ENCODE data around the gene TNS1. TPM values are rescaled to one million over a fixed set of nuclear protein-coding genes. Genes with fewer than 3 reads are reported as not detected.

The TNS1 gene
- total RNA-seq, 1 experiment from 2014 or later: 0.49 TPM

DNA sequence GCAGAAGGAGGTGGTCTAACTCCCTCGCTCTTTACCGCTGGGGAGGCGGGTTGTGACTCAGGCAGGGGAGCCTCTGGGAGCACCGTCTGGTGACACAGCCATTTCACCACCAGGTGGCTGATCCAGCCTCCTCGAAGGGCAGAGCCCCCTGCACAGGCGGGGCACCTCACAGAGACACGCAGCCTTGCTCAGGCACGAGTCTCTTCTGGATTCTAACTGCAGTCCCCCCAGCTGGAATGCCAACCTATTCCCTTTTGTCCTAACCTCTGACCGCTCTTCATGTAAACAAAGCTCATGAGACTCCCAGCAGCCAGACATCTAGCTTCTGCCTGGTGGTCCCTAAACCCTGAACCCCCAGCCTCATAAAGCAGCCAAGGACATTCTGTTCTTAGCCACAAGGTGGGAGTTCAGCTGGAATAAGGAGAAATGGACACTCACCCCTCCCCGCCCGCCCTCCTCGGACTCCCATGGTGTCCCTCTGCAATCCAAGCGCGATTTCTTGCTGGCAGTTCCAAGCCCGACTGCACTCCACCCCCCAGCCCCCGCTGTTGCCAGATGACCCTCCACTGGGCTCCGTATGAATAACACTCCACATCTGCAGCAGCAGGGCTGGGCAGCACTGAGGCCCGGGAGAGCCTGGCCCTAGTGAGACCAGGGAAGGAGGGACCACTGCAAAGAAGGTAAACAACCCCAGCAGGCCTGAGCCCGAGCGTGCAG, 84.3 kb downstream of the TNS1 start:
- Histone ChIP-seq H3K27me3 (ENCODE audit: control insufficient read depth, insufficient read depth, low read length) (no peaks in the 10 kb centered on the region; the same call in 1 of the 2 replicates), H3K27ac (ENCODE audit: low read length) (no peak overlapping the region), H3K4me1 (ENCODE audit: control insufficient read depth, insufficient read depth, low read length) (no peaks in the 10 kb centered on the region), H3K4me3 (ENCODE audit: low read depth in 2 of 2, low read length in 2 of 2) (no peak overlapping the region), H3K36me3 (ENCODE audit: control insufficient read depth, insufficient read depth, low read length) (no peaks in the 10 kb centered on the region), H3K9me3 (ENCODE audit: control insufficient read depth, insufficient read depth, low read depth, low read length) (no peaks in the 10 kb centered on the region)
- no TSS peak for BruUV-seq (replicated peaks)
- CTCF ChIA-PET: no interaction called here
- POLR2A ChIA-PET: interaction anchor here (0.6 kb wide), 1 partner anchor 290 kb away, joined by 3 read pairs; no protein-coding TSS in a partner anchor
- TF ChIP-seq, protein P1, sequence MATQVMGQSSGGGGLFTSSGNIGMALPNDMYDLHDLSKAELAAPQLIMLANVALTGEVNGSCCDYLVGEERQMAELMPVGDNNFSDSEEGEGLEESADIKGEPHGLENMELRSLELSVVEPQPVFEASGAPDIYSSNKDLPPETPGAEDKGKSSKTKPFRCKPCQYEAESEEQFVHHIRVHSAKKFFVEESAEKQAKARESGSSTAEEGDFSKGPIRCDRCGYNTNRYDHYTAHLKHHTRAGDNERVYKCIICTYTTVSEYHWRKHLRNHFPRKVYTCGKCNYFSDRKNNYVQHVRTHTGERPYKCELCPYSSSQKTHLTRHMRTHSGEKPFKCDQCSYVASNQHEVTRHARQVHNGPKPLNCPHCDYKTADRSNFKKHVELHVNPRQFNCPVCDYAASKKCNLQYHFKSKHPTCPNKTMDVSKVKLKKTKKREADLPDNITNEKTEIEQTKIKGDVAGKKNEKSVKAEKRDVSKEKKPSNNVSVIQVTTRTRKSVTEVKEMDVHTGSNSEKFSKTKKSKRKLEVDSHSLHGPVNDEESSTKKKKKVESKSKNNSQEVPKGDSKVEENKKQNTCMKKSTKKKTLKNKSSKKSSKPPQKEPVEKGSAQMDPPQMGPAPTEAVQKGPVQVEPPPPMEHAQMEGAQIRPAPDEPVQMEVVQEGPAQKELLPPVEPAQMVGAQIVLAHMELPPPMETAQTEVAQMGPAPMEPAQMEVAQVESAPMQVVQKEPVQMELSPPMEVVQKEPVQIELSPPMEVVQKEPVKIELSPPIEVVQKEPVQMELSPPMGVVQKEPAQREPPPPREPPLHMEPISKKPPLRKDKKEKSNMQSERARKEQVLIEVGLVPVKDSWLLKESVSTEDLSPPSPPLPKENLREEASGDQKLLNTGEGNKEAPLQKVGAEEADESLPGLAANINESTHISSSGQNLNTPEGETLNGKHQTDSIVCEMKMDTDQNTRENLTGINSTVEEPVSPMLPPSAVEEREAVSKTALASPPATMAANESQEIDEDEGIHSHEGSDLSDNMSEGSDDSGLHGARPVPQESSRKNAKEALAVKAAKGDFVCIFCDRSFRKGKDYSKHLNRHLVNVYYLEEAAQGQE (IDR thresholded peaks at IDR 0.05; ENCODE audit: insufficient read depth in 1 of 2, low read depth in 2 of 2, low read length in 1 of 2): no peak
- intact Hi-C loops (cut with micrococcal nuclease; ENCODE audit: unreplicated experiment): no loop called here
- 0 out of 2 replicates have a peak, but pooled peaks have one; percentile 39 for ATAC-seq
- DNase-seq (ENCODE audit: low read depth, low spot score): no peak
- in situ Hi-C loops (cut with HindIII; ENCODE audit: low pct_unique_long_range_greater_than_20kb, low sequenced_read_pairs): no loop called here

DNA sequence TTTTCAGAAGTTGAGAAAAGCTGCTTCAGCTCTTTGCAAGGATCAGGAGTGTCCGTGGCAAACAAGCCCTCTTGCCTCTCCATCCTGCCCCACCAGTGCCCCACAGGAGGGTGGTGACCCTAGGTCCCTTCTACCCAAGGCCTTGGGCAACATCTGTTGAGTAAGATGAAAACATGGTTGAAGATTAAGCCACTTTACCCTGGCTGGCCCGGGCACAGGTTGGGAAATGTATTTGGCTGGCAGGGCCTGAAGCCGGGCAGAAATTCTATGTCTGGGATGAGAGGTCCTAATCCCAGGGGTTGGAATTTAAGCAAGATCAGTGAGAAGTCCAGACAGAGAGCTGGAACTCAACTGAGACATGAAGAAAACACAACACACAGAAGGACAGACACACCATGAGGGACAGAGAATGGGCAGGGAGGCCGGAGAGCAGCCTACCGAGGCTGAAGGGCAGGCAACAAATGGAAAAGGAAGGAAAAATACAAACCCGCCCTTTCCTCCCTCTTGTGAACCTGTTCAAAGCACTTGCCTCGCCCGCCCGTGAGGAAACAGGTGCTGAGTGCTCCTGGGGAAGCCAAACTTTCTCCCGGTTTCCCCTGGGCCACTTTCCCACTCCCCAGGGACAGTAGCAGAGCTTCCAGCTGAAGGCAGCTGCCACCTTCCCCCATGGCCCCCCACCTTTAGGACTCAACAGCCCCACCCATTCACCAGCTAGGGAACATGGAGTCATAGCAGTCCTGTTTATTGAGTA, 86.1 kb downstream of the TNS1 start:
- ChIA-PET POLR2A (no interaction called here), CTCF (no interaction called here)
- no peak for ATAC-seq
- no TSS peak for BruUV-seq (replicated peaks)
- Histone ChIP-seq H3K9me3 (ENCODE audit: control insufficient read depth, insufficient read depth, low read depth, low read length) (no peaks in the 10 kb centered on the region), H3K27ac (ENCODE audit: low read length) (no peak overlapping the region), H3K27me3 (ENCODE audit: control insufficient read depth, insufficient read depth, low read length) (no peaks in the 10 kb centered on the region; the same call in 1 of the 2 replicates), H3K36me3 (ENCODE audit: control insufficient read depth, insufficient read depth, low read length) (no peaks in the 10 kb centered on the region), H3K4me1 (ENCODE audit: control insufficient read depth, insufficient read depth, low read length) (no peaks in the 10 kb centered on the region), H3K4me3 (ENCODE audit: low read depth in 2 of 2, low read length in 2 of 2) (no peak overlapping the region)
- DNase-seq (ENCODE audit: low read depth, low spot score): no peak
- in situ Hi-C loops (cut with HindIII; ENCODE audit: low pct_unique_long_range_greater_than_20kb, low sequenced_read_pairs) (no loop called here), intact Hi-C loops (cut with micrococcal nuclease; ENCODE audit: unreplicated experiment) (no loop called here)
- TF ChIP-seq POLR2AphosphoS5 (IDR thresholded peaks at IDR 0.05; ENCODE audit: low read depth, low read length): no peak
- TF ChIP-seq, protein P1 (IDR thresholded peaks at IDR 0.05; ENCODE audit: insufficient read depth in 1 of 2, low read depth in 2 of 2, low read length in 1 of 2): no peak
- no peak for TF ChIP-seq SIN3A (IDR thresholded peaks at IDR 0.05; ENCODE audit: borderline replicate concordance, insufficient read depth, low read depth, low read length)
- TF ChIP-seq, protein P2, sequence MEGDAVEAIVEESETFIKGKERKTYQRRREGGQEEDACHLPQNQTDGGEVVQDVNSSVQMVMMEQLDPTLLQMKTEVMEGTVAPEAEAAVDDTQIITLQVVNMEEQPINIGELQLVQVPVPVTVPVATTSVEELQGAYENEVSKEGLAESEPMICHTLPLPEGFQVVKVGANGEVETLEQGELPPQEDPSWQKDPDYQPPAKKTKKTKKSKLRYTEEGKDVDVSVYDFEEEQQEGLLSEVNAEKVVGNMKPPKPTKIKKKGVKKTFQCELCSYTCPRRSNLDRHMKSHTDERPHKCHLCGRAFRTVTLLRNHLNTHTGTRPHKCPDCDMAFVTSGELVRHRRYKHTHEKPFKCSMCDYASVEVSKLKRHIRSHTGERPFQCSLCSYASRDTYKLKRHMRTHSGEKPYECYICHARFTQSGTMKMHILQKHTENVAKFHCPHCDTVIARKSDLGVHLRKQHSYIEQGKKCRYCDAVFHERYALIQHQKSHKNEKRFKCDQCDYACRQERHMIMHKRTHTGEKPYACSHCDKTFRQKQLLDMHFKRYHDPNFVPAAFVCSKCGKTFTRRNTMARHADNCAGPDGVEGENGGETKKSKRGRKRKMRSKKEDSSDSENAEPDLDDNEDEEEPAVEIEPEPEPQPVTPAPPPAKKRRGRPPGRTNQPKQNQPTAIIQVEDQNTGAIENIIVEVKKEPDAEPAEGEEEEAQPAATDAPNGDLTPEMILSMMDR (IDR thresholded peaks at IDR 0.05): no peak
- no peak for TF ChIP-seq TCF7L2 (IDR thresholded peaks at IDR 0.05; ENCODE audit: low read depth, low read length)

Measured in Panc1 (cell line).